HG02763 (cell line): ENCODE measurements around the gene CUX1.
"Not testable (repeated sequence)": the region's sequence is repeated elsewhere in the genome, so short reads cannot be mapped to it uniquely, and the experiment has no call there.

Experiments used
- ATAC-seq: cut with Tn5 transposase; IDR thresholded peaks from one replicate; pipeline ENCODE4 v1.9.1; 2021; ENCODE audit warnings: mild to moderate bottlenecking, moderate library complexity; ENCODE audit not compliant: unreplicated experiment

CUX1 gene

GRCh38 chr7:101817471-101818286 lies at the start of gene CUX1:
Gene CUX1, plus strand, starts transcription at chr7:101817626. Its CDS starts 14 bp downstream, at chr7:101817640.
- no peak for ATAC-seq

- ATAC-seq, result no peak
Observed at GRCh38 chr7:101768280-101768679, 49.1 kb upstream of the CUX1 start.

- ATAC-seq, result no peak
Observed at GRCh38 chr7:101770466-101770865, 47.0 kb upstream of the CUX1 start.

- ATAC-seq, result no peak
Observed at GRCh38 chr7:101772508-101773211, 44.8 kb upstream of the CUX1 start.

GRCh38 chr7:101775181-101775580 lies 42.2 kb upstream of the CUX1 start:
- no peak for ATAC-seq

- ATAC-seq, result no peak
Observed at GRCh38 chr7:101778026-101778580, 39.3 kb upstream of the CUX1 start.

- ATAC-seq, result no peak
Observed at GRCh38 chr7:101779267-101779666, 38.2 kb upstream of the CUX1 start.

- ATAC-seq, result no peak
Observed at GRCh38 chr7:101780281-101780680, 37.1 kb upstream of the CUX1 start.

- no peak for ATAC-seq
Observed at GRCh38 chr7:101781439-101781838, 36.0 kb upstream of the CUX1 start.

- ATAC-seq, result no peak
Observed at GRCh38 chr7:101782476-101782875, 35.0 kb upstream of the CUX1 start.

GRCh38 chr7:101782896-101783295 lies 34.5 kb upstream of the CUX1 start:
- no peak for ATAC-seq

- ATAC-seq, result no peak
Observed at GRCh38 chr7:101783381-101784181, 33.8 kb upstream of the CUX1 start.

- no peak for ATAC-seq
Observed at GRCh38 chr7:101784292-101785127, 32.9 kb upstream of the CUX1 start.

GRCh38 chr7:101787864-101788263 lies 29.6 kb upstream of the CUX1 start:
- no peak for ATAC-seq

GRCh38 chr7:101788517-101788916 lies 28.9 kb upstream of the CUX1 start:
- ATAC-seq, result no peak

GRCh38 chr7:101790566-101791293 lies 26.7 kb upstream of the CUX1 start:
- ATAC-seq, result no peak

- no peak for ATAC-seq
Observed at GRCh38 chr7:101792051-101792681, 25.3 kb upstream of the CUX1 start.

GRCh38 chr7:101792682-101793071 lies 24.7 kb upstream of the CUX1 start:
- not testable (repeated sequence) for ATAC-seq

- ATAC-seq, result no peak
Observed at GRCh38 chr7:101795461-101795860, 22.0 kb upstream of the CUX1 start.
